ENCODE results near the gene SLC1A2. TPM values are rescaled to one million over a fixed set of nuclear protein-coding genes. Genes with fewer than 3 reads are reported as not detected.

The SLC1A2 gene
- total and polyA plus RNA-seq, 2 donors (not counting 3 experiments of a cell fraction or from before 2014, with no cell fraction given): not detected

GRCh38 chr11:35347921-35348331 is 71.4 kb downstream of the SLC1A2 start:
- Histone ChIP-seq H4K20me1 (replicated peaks; ENCODE audit: control insufficient read depth, extremely low read depth, insufficient read depth, low read length) (no peaks in the 10 kb centered on the region), H3K27me3 (ENCODE audit: control insufficient read depth in 2 of 2, insufficient read depth in 2 of 2, low read length in 2 of 2) (peaks cover 0 to 4% of the 10 kb centered on the region in 2 experiments), H3K9me3 (replicated peaks; ENCODE audit: control insufficient read depth, insufficient read depth, low read length) (no peaks in the 10 kb centered on the region), H2AFZ (ENCODE audit: low read depth, low read length) (no peak overlapping the region), H3K36me3 (ENCODE audit: control insufficient read depth in 2 of 2, extremely low read depth in 1 of 2, insufficient read depth in 2 of 2, low read length in 2 of 2) (no peaks in the 10 kb centered on the region), H3K4me2 (ENCODE audit: insufficient read depth, low read length) (no peak overlapping the region), H3K79me2 (ENCODE audit: control insufficient read depth, insufficient read depth, low read length) (no peaks in the 10 kb centered on the region), H3K27ac (ENCODE audit: insufficient read depth, low read depth, low read length) (no peak overlapping the region), H3K4me3 (replicated peaks in 1 of 3; ENCODE audit: insufficient read depth in 1 of 3, low read depth in 1 of 3, low read length in 3 of 3) (no peak overlapping the region), H3K9ac (replicated peaks; ENCODE audit: extremely low read depth, insufficient read depth, low read length) (no peak overlapping the region), H3K4me1 (ENCODE audit: control insufficient read depth, extremely low read depth, insufficient read depth, low read length) (no peaks in the 10 kb centered on the region), H3K9me1 (replicated peaks; ENCODE audit: control insufficient read depth, extremely low read depth, insufficient read depth, low read length) (no peaks in the 10 kb centered on the region)
- BruUV-seq (replicated peaks): no TSS peak
- TF ChIP-seq GATA2 (IDR thresholded peaks at IDR 0.05; ENCODE audit: insufficient read depth, insufficient read length, low read depth, low read length) (no peak), MYC (IDR thresholded peaks at IDR 0.05; ENCODE audit: low read depth, low read length) (no peak), FOS (IDR thresholded peaks at IDR 0.05; ENCODE audit: borderline replicate concordance, insufficient read depth, low read length) (no peak), POLR2AphosphoS5 (IDR thresholded peaks at IDR 0.05; ENCODE audit: insufficient read depth, low read depth, low read length) (no peak), POLR2A (IDR thresholded peaks at IDR 0.05; ENCODE audit: low read depth, low read length) (no peak), EZH2 (IDR thresholded peaks at IDR 0.05; ENCODE audit: borderline replicate concordance, low read depth, low read length, severe bottlenecking) (no peak), MAX (IDR thresholded peaks at IDR 0.05; ENCODE audit: insufficient read depth, insufficient read length) (no peak), JUN (IDR thresholded peaks at IDR 0.05; ENCODE audit: borderline replicate concordance, insufficient read depth, insufficient read length, low read depth) (no peak)
- TF ChIP-seq, protein P1, sequence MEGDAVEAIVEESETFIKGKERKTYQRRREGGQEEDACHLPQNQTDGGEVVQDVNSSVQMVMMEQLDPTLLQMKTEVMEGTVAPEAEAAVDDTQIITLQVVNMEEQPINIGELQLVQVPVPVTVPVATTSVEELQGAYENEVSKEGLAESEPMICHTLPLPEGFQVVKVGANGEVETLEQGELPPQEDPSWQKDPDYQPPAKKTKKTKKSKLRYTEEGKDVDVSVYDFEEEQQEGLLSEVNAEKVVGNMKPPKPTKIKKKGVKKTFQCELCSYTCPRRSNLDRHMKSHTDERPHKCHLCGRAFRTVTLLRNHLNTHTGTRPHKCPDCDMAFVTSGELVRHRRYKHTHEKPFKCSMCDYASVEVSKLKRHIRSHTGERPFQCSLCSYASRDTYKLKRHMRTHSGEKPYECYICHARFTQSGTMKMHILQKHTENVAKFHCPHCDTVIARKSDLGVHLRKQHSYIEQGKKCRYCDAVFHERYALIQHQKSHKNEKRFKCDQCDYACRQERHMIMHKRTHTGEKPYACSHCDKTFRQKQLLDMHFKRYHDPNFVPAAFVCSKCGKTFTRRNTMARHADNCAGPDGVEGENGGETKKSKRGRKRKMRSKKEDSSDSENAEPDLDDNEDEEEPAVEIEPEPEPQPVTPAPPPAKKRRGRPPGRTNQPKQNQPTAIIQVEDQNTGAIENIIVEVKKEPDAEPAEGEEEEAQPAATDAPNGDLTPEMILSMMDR (IDR thresholded peaks at IDR 0.05; ENCODE audit: extremely low read depth in 1 of 2, insufficient read depth in 1 of 2, low read depth in 1 of 2, low read length in 2 of 2): no peak
- dilution Hi-C loops (cut with MboI; ENCODE audit: extremely low pct_ligation_motif_present, low sequenced_read_pairs): no loop called here
- ChIA-PET CTCF (interaction anchor here (2.5 kb wide), 1 partner anchor 9 kb away, joined by 8 read pairs; no protein-coding TSS in a partner anchor), POLR2A (no interaction called here)
- FAIRE-seq: no peak
- intact Hi-C loops (cut with micrococcal nuclease): no loop called here
- DNase-seq (ENCODE audit: low read depth, low spot score): no peak

Data from endothelial cell of umbilical vein (primary cell).